Measurements from ENCODE around the gene SLC9B1. TPM values are rescaled to one million over a fixed set of nuclear protein-coding genes. Genes with fewer than 3 reads are reported as not detected.

SLC9B1 gene
- total and polyA plus RNA-seq, 4 donors: 0.12 to 4.6 (median 0.35) TPM

DNA sequence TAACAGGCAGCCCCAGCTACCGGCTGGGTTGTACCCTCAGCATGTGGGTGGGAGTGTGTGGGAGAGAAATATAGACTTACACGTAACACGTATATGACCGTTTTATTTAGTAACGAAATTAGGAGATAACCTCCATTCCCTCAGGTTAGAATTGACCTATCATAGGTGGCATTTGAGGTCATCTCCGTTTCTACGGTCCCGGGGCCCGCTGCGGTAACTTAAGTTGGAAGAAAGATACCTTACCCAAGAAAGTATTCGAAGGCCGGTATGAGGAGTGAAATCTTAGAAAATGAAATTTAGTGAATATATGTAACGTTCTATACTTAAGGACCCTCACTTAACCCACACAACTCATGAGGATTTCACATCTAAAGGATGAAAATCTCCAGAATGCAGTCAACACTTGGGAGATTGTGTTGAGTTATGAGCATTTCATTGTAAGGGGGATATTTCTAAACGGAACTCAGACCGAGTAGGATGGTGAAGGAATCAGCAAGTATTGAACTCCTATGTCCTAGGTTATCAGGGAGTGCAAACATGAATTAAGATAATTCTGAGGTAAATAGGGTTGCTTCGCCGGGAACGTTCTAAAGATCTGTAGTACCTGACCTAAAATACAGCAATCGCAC is 149.8 kb downstream of the SLC9B1 start:
- ATAC-seq (ENCODE audit: insufficient read depth, low FRiP score) (no peak), DNase-seq (no peak)
- H3K4me1 ChIP-seq (ENCODE audit: control insufficient read depth in 5 of 5, insufficient read depth in 5 of 5, low read length in 5 of 5): peaks cover 0 to 25% (median 1%) of the 10 kb centered on the region in 5 donors
- H3K27me3 ChIP-seq (ENCODE audit: control insufficient read depth in 3 of 3, insufficient read depth in 3 of 3, low read length in 2 of 3): no peaks in the 10 kb centered on the region
- peak overlapping the region; percentile 96 to 98 for H3K27ac ChIP-seq (ENCODE audit: low read depth in 1 of 2, low read length in 1 of 2)
- H3K9ac ChIP-seq (ENCODE audit: insufficient read depth in 1 of 2, low read length in 2 of 2): peak overlapping the region; percentile 75 to 98
- H3K36me3 ChIP-seq (ENCODE audit: control insufficient read depth in 4 of 4, insufficient read depth in 4 of 4, low read length in 4 of 4): peaks cover 0 to under 1% (median 0%) of the 10 kb centered on the region in 4 donors
- WGBS, 2 donors: 10 to 12% methylated on average over 19 of the region's 19 CpGs
- TF ChIP-seq, protein P1, sequence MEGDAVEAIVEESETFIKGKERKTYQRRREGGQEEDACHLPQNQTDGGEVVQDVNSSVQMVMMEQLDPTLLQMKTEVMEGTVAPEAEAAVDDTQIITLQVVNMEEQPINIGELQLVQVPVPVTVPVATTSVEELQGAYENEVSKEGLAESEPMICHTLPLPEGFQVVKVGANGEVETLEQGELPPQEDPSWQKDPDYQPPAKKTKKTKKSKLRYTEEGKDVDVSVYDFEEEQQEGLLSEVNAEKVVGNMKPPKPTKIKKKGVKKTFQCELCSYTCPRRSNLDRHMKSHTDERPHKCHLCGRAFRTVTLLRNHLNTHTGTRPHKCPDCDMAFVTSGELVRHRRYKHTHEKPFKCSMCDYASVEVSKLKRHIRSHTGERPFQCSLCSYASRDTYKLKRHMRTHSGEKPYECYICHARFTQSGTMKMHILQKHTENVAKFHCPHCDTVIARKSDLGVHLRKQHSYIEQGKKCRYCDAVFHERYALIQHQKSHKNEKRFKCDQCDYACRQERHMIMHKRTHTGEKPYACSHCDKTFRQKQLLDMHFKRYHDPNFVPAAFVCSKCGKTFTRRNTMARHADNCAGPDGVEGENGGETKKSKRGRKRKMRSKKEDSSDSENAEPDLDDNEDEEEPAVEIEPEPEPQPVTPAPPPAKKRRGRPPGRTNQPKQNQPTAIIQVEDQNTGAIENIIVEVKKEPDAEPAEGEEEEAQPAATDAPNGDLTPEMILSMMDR (IDR thresholded peaks at IDR 0.05; ENCODE audit: control extremely low read depth, extremely low read depth): no peak
- H3K4me3 ChIP-seq: peak overlapping the region; percentile 84
- H3K9me3 ChIP-seq (ENCODE audit: control insufficient read depth in 4 of 4, insufficient read depth in 3 of 4, low read length in 3 of 4): no peaks in the 10 kb centered on the region

DNA sequence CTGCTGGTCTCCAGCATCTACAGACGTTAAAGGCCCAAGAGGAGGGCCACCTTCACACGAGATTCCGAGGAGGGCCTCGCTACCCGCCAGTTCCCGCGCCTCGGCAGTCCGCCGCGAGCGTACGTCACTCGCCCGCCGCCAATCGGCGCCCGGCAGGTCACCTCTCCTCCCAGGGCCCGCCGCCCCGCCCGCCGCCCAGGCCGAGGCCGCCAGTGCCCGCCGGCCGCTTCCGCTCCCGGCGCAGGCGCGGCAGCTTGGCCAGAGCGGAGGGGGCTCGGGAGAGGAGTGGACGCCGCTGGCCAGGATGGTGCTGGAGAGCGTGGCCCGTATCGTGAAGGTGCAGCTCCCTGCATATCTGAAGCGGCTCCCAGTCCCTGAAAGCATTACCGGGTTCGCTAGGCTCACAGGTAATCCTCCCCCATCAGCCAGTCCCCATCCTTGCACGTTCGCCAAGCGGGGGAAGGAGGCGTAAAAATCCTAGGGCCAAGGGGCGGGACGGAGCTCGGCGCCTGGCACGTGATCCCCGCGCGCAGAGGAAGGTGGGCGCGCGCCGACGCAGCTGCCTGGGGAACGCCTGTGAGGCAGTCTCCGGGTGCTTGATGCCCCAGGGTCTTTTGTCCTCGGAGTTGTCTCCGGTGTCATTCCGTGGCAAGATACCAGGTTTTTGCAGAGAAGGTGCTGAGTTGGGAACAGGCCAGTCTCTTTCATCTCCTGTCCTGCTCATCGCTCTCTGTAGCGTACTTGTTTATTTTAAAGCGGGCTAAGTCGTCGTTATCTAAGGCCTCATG is 150.5 kb downstream of the SLC9B1 start, which contains the start of gene CISD2:
TSS of gene CISD2 (plus strand) at position 212 of the 788 bp plus-strand sequence. CDS start at position 305, 93 bp downstream.
- TF ChIP-seq, protein P1 (IDR thresholded peaks at IDR 0.05; ENCODE audit: control extremely low read depth, extremely low read depth): no peak
- peak within 1 kb of the TSS; percentile 96 to 98 for H3K27ac ChIP-seq (ENCODE audit: low read depth in 1 of 2, low read length in 1 of 2)
- peak within 1 kb of the TSS; percentile 84 for H3K4me3 ChIP-seq
- DNase-seq: peak; percentile 95 to 96 (median 95)
- peak within 1 kb of the TSS; percentile 75 to 100 for H3K9ac ChIP-seq (ENCODE audit: insufficient read depth in 1 of 2, low read length in 2 of 2)
- ATAC-seq (ENCODE audit: insufficient read depth, low FRiP score): peak; percentile 99
- no peaks in the 10 kb centered on the region for H3K27me3 ChIP-seq (ENCODE audit: control insufficient read depth in 3 of 3, insufficient read depth in 3 of 3, low read length in 2 of 3)
- WGBS, 2 donors: 0% methylated on average over 66 to 71 of the region's 71 CpGs
- H3K4me1 ChIP-seq (ENCODE audit: control insufficient read depth in 5 of 5, insufficient read depth in 5 of 5, low read length in 5 of 5): peaks cover 0 to 25% (median 1%) of the 10 kb centered on the region in 5 donors
- no peaks in the 10 kb centered on the region for H3K36me3 ChIP-seq (ENCODE audit: control insufficient read depth in 4 of 4, insufficient read depth in 4 of 4, low read length in 4 of 4)
- H3K9me3 ChIP-seq (ENCODE audit: control insufficient read depth in 4 of 4, insufficient read depth in 3 of 4, low read length in 3 of 4): no peaks in the 10 kb centered on the region

GRCh38 chr4:102868153-102868780 is 151.2 kb downstream of the SLC9B1 start:
- Histone ChIP-seq H3K27ac (ENCODE audit: low read depth in 1 of 2, low read length in 1 of 2) (peak overlapping the region; percentile 96 to 98), H3K9me3 (ENCODE audit: control insufficient read depth in 4 of 4, insufficient read depth in 3 of 4, low read length in 3 of 4) (no peaks in the 10 kb centered on the region), H3K4me3 (peak overlapping the region; percentile 84), H3K9ac (ENCODE audit: insufficient read depth in 1 of 2, low read length in 2 of 2) (peak overlapping the region; percentile 70 to 100), H3K36me3 (ENCODE audit: control insufficient read depth in 4 of 4, insufficient read depth in 4 of 4, low read length in 4 of 4) (no peaks in the 10 kb centered on the region), H3K27me3 (ENCODE audit: control insufficient read depth in 3 of 3, insufficient read depth in 3 of 3, low read length in 2 of 3) (no peaks in the 10 kb centered on the region), H3K4me1 (ENCODE audit: control insufficient read depth in 5 of 5, insufficient read depth in 5 of 5, low read length in 5 of 5) (peaks cover 0 to 25% (median 1%) of the 10 kb centered on the region in 5 donors)
- peak; percentile 12 for ATAC-seq (ENCODE audit: insufficient read depth, low FRiP score)
- TF ChIP-seq, protein P1 (IDR thresholded peaks at IDR 0.05; ENCODE audit: control extremely low read depth, extremely low read depth): no peak
- peak in 1 of 3 donors; percentile 1 for DNase-seq
- WGBS, 2 donors: 5 to 6% methylated on average over 23 of the region's 23 CpGs

All from lung (tissue), 12 donors.